Hematopoietic multipotent progenitor cell treated with erythropoietin and hydrocortisone succinate and interleukin-3 and kit ligand, for 17 days (in vitro differentiated cells): Measurements from ENCODE around the gene JMJD1C.

Experiments used
- DNase-seq: peaks from one replicate; pipeline ENCODE4 v3.0.0-alpha.2; 2015; ENCODE audit warnings: low spot score

JMJD1C gene

GRCh38 chr10:63132651-63133055 lies 333.1 kb downstream of the JMJD1C start:
- DNase-seq: no peak

- DNase-seq: no peak
Observed at GRCh38 chr10:63129888-63130287, 335.9 kb downstream of the JMJD1C start.

- DNase-seq: no peak
Observed at GRCh38 chr10:63128443-63128842, 337.3 kb downstream of the JMJD1C start.

- no peak for DNase-seq
Observed at GRCh38 chr10:63125459-63125858, 340.3 kb downstream of the JMJD1C start.

GRCh38 chr10:63123727-63124362 lies 341.9 kb downstream of the JMJD1C start:
- DNase-seq: no peak

- no peak for DNase-seq
Observed at GRCh38 chr10:63120554-63120953, 345.2 kb downstream of the JMJD1C start.

GRCh38 chr10:63119041-63119440 lies 346.7 kb downstream of the JMJD1C start:
- DNase-seq: no peak
